ENCODE data around the gene ANXA4.

Gene ANXA4

DNA sequence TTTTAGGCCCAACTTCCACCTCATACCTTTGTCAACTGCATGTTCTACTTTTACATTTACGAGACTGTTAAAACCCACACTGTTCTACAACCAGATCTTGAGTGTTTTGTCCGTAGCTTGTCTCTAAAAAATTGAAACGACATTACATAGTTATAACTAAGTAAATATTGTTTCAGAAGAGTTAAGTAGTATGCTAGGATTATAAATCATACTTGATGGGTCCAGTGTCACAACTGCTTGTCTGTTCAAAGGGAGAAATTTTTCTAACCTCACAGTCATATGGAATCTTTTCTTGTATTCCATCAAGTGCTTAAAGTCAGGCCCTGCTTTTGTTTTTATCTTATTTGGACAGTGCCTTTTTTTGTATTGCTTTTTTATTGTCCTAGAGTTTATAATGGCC lies 91.8 kb downstream of the ANXA4 start:
- FAIRE-seq (no peak), DNase-seq (ENCODE audit: insufficient read length, low spot score) (no peak)

GRCh38 chr2:69835666-69836065 lies 93.7 kb downstream of the ANXA4 start:
- no peak for FAIRE-seq
- DNase-seq (ENCODE audit: insufficient read length, low spot score), result no peak

DNA sequence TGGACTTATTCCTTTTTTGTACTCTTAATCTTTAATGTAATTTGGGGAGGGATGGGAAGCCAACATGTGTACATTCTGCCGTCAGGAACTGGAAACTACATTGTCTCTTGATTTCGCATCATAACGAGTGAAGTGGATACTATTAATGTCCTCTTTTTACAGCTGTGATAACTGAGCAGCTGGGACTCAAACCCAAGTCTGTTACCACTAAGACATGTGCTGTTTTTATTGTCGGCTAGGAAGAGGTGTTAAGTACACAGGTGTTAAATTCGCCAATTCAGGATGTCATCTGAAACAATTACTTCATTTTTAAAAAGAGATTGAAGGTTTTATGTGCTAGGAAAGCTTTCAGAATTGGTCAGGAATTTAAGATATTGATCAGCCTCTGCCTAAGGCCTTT lies 94.4 kb downstream of the ANXA4 start:
- FAIRE-seq (no peak), DNase-seq (ENCODE audit: insufficient read length, low spot score) (no peak)

DNA sequence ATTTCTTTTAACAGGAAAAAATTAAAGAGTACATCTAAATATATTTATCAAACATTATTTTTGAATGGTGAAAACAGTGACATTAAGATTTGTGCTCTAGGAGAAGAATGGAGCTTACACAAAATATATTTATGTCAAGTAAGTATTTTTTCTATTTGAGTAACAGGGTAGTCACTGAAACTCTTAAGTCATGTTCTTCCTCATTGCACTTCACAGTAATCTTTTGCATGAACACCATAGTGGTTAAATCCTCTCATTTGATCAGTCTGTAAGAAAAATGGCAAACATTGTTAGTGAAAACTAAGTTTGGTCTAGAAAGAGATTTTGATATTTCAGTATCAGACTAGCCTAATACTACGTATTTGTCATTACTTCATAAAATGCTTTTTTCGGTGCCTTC lies 95.6 kb downstream of the ANXA4 start:
- DNase-seq (ENCODE audit: insufficient read length, low spot score) (no peak), FAIRE-seq (peak; percentile 33)

GRCh38 chr2:69843993-69844392 lies 102.1 kb downstream of the ANXA4 start:
- FAIRE-seq (no peak), DNase-seq (ENCODE audit: insufficient read length, low spot score) (no peak)

GRCh38 chr2:69844560-69844959 lies 102.6 kb downstream of the ANXA4 start:
- no peak for FAIRE-seq
- DNase-seq (ENCODE audit: insufficient read length, low spot score), result no peak

DNA sequence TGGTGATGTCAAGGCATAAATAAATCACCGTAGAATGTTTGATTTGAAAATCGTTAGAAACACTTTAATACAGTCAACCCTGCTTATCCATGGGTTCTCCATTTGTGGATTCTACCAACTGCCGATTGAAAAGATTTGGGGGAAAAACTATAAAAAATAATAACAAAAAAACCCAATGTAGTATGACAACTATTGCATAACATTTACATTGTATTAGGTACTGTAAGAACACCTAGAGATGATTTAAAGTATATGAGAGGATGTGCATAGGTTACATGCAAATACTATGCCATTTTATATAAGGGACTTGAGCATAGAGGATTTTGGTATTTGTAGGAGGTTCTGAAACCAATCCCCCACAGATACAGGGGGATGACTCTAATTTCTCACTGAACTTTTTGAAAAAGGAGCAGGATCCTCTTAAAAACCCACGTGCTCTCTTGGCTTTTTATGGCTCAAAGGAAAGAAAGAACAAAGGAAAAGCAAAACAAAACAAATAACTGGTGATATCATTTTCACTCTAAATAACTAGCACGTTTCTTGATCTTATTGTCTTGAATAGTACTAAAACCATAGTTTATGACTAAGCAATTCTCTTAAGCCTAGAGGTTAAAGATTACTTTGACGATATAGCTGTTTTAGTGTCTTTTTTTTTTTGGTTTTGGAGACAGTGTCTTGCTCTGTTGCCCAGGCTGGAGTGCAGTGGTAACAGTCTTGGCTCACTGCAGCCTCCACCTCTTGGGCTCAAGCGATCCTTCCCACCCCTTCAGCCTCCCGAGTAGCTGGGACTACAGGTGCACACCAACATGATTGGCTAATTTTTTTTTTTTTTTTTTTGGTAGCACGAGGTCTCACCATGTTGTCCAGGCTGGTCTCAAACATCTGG lies 104.5 kb downstream of the ANXA4 start:
- DNase-seq (ENCODE audit: insufficient read length, low spot score) (no peak), FAIRE-seq (no peak)

GRCh38 chr2:69847068-69847828 lies 105.3 kb downstream of the ANXA4 start:
- DNase-seq (ENCODE audit: insufficient read length, low spot score) (no peak), FAIRE-seq (no peak)

- no peak for DNase-seq (ENCODE audit: insufficient read length, low spot score)
- FAIRE-seq, result no peak
These were observed 106.4 kb downstream of the ANXA4 start for GRCh38 chr2:69848186-69848790.

DNA sequence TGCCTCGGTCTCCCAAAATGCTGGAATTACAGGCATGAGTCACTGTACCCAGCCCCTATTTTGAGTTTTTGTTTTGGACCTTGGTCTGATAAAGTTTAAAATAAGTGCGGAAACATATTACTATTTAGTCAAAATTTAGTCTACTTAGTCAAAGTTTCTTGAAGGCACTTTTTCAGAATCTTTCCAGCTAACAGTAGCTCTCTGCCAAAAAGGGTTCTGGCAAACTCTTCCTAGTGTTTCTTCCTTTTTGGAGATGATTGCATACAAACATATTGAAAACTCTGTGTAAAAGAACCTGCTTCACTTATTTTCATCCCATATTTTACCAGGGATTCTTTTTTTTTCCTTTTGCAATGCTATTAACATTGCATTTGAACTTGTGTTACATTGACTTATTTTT lies 116.3 kb downstream of the ANXA4 start:
- DNase-seq (ENCODE audit: insufficient read length, low spot score) (no peak), FAIRE-seq (no peak)

DNA sequence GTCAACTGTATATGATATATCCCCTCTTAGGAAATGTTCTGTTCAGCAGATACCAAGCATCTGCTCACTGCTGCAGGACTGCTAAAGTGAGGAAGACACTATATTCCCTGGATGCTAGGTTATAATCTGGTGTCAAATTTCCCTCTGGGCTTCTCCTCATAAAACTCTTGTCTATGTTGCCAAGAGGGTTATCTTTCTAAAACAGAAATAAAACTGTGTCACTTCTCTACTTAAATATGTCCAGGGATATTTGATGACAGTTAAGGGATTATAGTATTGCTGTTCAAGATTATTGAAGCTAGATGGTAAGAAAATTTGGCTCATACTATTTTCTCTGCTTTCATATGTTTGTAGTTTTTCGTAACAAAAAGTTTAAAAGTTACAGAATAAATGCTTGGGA lies 121.4 kb downstream of the ANXA4 start:
- DNase-seq (ENCODE audit: insufficient read length, low spot score), result no peak
- no peak for FAIRE-seq

All from GM19239 (cell line).